MM.1S (cell line): ENCODE data around the gene KLK1.

Experiments
- EZH2phosphoT487 ChIP-seq: fragments of 300-600 bp; sonication (generic); IDR thresholded peaks from 2 replicates; pipeline ENCODE4 v1.6.1; 2018; ENCODE audit warnings: antibody characterized with exemption, low read length
- TF ChIP-seq, protein P1 (sequence below): fragments of 300-600 bp; sonication (generic); IDR thresholded peaks from 2 replicates; pipeline ENCODE4 v1.5.1; 2016; ENCODE audit warnings: antibody characterized with exemption, low read length, mixed read lengths

DNA sequence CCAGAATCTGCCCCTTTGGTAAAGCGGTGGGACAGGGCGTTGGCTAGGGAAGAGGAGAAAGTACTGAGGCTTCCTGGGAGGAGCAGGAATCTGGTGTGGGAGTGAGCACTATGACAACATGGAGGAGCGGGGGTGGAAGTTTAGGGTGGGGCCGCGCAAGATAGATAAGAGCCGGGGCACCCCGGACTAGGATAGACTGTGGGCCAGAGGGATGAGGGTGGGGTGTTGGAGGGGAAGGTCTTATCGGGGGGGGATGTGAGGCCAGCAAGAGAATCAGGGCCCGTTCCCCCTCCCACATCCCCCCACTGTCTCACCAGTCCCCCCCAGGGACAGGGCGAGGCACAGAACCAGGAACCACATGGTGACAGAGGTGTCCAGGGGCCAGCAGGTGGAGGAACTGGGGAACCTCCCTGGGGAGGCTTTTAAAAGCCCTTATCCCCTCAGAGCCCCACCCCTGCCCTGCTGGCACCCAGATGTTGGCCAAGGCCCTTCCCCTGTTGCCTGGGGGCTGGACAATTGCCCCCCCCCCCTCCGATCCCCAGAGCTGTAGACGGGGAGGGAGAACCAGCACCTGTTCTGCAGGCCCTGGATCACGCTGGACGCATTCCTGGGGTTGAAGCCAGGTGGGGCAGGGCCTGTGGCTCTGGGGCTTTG lies at the start of gene KLK1:
- TF ChIP-seq, protein P1, sequence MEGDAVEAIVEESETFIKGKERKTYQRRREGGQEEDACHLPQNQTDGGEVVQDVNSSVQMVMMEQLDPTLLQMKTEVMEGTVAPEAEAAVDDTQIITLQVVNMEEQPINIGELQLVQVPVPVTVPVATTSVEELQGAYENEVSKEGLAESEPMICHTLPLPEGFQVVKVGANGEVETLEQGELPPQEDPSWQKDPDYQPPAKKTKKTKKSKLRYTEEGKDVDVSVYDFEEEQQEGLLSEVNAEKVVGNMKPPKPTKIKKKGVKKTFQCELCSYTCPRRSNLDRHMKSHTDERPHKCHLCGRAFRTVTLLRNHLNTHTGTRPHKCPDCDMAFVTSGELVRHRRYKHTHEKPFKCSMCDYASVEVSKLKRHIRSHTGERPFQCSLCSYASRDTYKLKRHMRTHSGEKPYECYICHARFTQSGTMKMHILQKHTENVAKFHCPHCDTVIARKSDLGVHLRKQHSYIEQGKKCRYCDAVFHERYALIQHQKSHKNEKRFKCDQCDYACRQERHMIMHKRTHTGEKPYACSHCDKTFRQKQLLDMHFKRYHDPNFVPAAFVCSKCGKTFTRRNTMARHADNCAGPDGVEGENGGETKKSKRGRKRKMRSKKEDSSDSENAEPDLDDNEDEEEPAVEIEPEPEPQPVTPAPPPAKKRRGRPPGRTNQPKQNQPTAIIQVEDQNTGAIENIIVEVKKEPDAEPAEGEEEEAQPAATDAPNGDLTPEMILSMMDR, result no peak
- TF ChIP-seq EZH2phosphoT487, result no peak
